ENCODE data around the gene CDYL2. TPM values are rescaled to one million over a fixed set of nuclear protein-coding genes. Genes with fewer than 3 reads are reported as not detected.
"Not testable (repeated sequence)": the region's sequence is repeated elsewhere in the genome, so short reads cannot be mapped to it uniquely, and the experiment has no call there.

Gene CDYL2
- total RNA-seq, 2 donors from 2014 or later: 4.6 to 20.4 TPM

GRCh38 chr16:80825365-80825758 is 21.0 kb upstream of the CDYL2 start:
- no peak for ATAC-seq (ENCODE audit: insufficient number of reproducible peaks, low FRiP score, low read depth)
- no peak for TF ChIP-seq CTCF (IDR thresholded peaks at IDR 0.05)
- Histone ChIP-seq H3K9me3 (no peaks in the 10 kb centered on the region), H3K27ac (no peak overlapping the region), H3K27me3 (replicated peaks; ENCODE audit: insufficient read depth) (no peaks in the 10 kb centered on the region), H3K36me3 (no peaks in the 10 kb centered on the region), H3K4me3 (no peak overlapping the region), H3K4me1 (ENCODE audit: control insufficient read depth in 1 of 2, low read depth in 2 of 2) (no peaks in the 10 kb centered on the region)
- no peak for DNase-seq (ENCODE audit: low spot score)

GRCh38 chr16:80824623-80825364 is 20.4 kb upstream of the CDYL2 start:
- H3K27ac ChIP-seq: no peak overlapping the region
- peak; percentile 30 for TF ChIP-seq CTCF (IDR thresholded peaks at IDR 0.05)
- H3K4me3 ChIP-seq: no peak overlapping the region
- no peaks in the 10 kb centered on the region for H3K27me3 ChIP-seq (replicated peaks; ENCODE audit: insufficient read depth)
- no peaks in the 10 kb centered on the region for H3K36me3 ChIP-seq
- ATAC-seq (ENCODE audit: insufficient number of reproducible peaks, low FRiP score, low read depth) (no peak), DNase-seq (ENCODE audit: low spot score) (no peak)
- H3K4me1 ChIP-seq (ENCODE audit: control insufficient read depth in 1 of 2, low read depth in 2 of 2): no peaks in the 10 kb centered on the region
- no peaks in the 10 kb centered on the region for H3K9me3 ChIP-seq

- no peaks in the 10 kb centered on the region for H3K4me1 ChIP-seq (ENCODE audit: control insufficient read depth in 1 of 2, low read depth in 2 of 2)
- H3K36me3 ChIP-seq: no peaks in the 10 kb centered on the region
- DNase-seq (ENCODE audit: low spot score) (no peak), ATAC-seq (ENCODE audit: insufficient number of reproducible peaks, low FRiP score, low read depth) (no peak)
- no peak overlapping the region for H3K27ac ChIP-seq
- no peaks in the 10 kb centered on the region for H3K27me3 ChIP-seq (replicated peaks; ENCODE audit: insufficient read depth)
- no peak for TF ChIP-seq CTCF (IDR thresholded peaks at IDR 0.05)
- H3K9me3 ChIP-seq: no peaks in the 10 kb centered on the region
- no peak overlapping the region for H3K4me3 ChIP-seq
Measured at GRCh38 chr16:80819988-80820387, 15.6 kb upstream of the CDYL2 start.

- no peaks in the 10 kb centered on the region for H3K4me1 ChIP-seq (ENCODE audit: control insufficient read depth in 1 of 2, low read depth in 2 of 2)
- no peaks in the 10 kb centered on the region for H3K36me3 ChIP-seq
- ATAC-seq (ENCODE audit: insufficient number of reproducible peaks, low FRiP score, low read depth): no peak
- DNase-seq (ENCODE audit: low spot score): no peak
- H3K27me3 ChIP-seq (replicated peaks; ENCODE audit: insufficient read depth): no peaks in the 10 kb centered on the region
- no peak for TF ChIP-seq CTCF (IDR thresholded peaks at IDR 0.05)
- H3K4me3 ChIP-seq: no peak overlapping the region
- H3K9me3 ChIP-seq: no peaks in the 10 kb centered on the region
- H3K27ac ChIP-seq: no peak overlapping the region
Measured at GRCh38 chr16:80816356-80816755, 12.0 kb upstream of the CDYL2 start.

GRCh38 chr16:80815278-80815677 is 10.9 kb upstream of the CDYL2 start:
- not testable (repeated sequence) for DNase-seq (ENCODE audit: low spot score); H3K27me3 ChIP-seq (replicated peaks; ENCODE audit: insufficient read depth); H3K4me3 ChIP-seq; H3K9me3 ChIP-seq; H3K36me3 ChIP-seq; H3K27ac ChIP-seq; ATAC-seq (ENCODE audit: insufficient number of reproducible peaks, low FRiP score, low read depth); H3K4me1 ChIP-seq (ENCODE audit: control insufficient read depth in 1 of 2, low read depth in 2 of 2)

GRCh38 chr16:80812593-80812992 is 8.2 kb upstream of the CDYL2 start:
- Histone ChIP-seq H3K27ac (no peak overlapping the region), H3K4me1 (ENCODE audit: control insufficient read depth in 1 of 2, low read depth in 2 of 2) (no peaks in the 10 kb centered on the region), H3K27me3 (replicated peaks; ENCODE audit: insufficient read depth) (no peaks in the 10 kb centered on the region), H3K4me3 (no peak overlapping the region), H3K36me3 (no peaks in the 10 kb centered on the region), H3K9me3 (no peaks in the 10 kb centered on the region)
- no peak for DNase-seq (ENCODE audit: low spot score)
- no peak for ATAC-seq (ENCODE audit: insufficient number of reproducible peaks, low FRiP score, low read depth)
- no peak for TF ChIP-seq CTCF (IDR thresholded peaks at IDR 0.05)

All from thoracic aorta (tissue), 2 donors.